HT1080 (cell line): ENCODE measurements around the gene NCDN. TPM values are rescaled to one million over a fixed set of nuclear protein-coding genes. Genes with fewer than 3 reads are reported as not detected.
A peak's percentile ranks its signal among the peaks of the same experiment; 100 is the strongest.

Source experiments
- DNase-seq: peaks from one replicate; pipeline ENCODE4 v3.0.0-alpha.2; 2015; ENCODE audit warnings: low read depth
- polyA plus RNA-seq, 2 experiments: library from polyadenylated mRNA; depleted of rRNA; stranded (reverse); fragments of >200 nt; gene quantifications; 2 replicates each; pipeline ENCODE4 v1.2.3, GENCODE V29; 2015
- total RNA-seq: library from RNA; depleted of rRNA; stranded (reverse); fragments of >200 nt; shearing (Covaris generic); gene quantifications from 2 replicates; pipeline ENCODE4 v1.2.3, GENCODE V29; 2014; rRNA removed

NCDN gene, protein sequence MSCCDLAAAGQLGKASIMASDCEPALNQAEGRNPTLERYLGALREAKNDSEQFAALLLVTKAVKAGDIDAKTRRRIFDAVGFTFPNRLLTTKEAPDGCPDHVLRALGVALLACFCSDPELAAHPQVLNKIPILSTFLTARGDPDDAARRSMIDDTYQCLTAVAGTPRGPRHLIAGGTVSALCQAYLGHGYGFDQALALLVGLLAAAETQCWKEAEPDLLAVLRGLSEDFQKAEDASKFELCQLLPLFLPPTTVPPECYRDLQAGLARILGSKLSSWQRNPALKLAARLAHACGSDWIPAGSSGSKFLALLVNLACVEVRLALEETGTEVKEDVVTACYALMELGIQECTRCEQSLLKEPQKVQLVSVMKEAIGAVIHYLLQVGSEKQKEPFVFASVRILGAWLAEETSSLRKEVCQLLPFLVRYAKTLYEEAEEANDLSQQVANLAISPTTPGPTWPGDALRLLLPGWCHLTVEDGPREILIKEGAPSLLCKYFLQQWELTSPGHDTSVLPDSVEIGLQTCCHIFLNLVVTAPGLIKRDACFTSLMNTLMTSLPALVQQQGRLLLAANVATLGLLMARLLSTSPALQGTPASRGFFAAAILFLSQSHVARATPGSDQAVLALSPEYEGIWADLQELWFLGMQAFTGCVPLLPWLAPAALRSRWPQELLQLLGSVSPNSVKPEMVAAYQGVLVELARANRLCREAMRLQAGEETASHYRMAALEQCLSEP
- total RNA-seq = 49.9 and 57.6 TPM in 2 replicates
- 40.2 and 46.8 TPM in 2 replicates for polyA plus RNA-seq (2015; cell fraction: cytosol; rRNA removed)
- polyA plus RNA-seq (2015; cell fraction: nucleus; rRNA removed) = 79.5 and 89.7 TPM in 2 replicates

GRCh38 chr1:35557611-35558373 lies at the start of gene NCDN:
TSS of gene NCDN (plus strand) at chr1:35557799. CDS start at chr1:35558191, 392 bp downstream.
- peak; percentile 96 for DNase-seq

GRCh38 chr1:35507947-35508346 lies 49.7 kb upstream of the NCDN start:
- DNase-seq = no peak

DNA sequence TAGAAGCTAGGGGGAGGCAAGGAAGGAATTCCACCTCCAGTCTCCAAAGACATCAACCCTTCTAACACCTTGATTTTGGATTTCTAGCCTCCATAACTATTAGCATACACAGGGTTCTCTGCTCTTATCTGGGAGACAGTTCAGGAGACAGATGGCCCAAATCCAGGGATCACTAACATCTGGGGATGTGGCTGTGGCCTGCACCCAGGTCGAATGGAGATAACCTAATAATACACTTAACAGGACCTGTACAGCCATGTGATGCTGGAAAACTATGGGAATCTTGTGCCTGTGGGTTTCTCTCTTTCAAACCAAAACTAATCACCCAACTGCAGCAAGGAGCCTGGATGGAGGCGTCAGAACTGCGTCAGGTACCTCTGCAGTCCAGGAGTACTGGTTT lies 48.0 kb upstream of the NCDN start:
- no peak for DNase-seq

GRCh38 chr1:35511305-35511704 lies 46.3 kb upstream of the NCDN start:
- no peak for DNase-seq

DNA sequence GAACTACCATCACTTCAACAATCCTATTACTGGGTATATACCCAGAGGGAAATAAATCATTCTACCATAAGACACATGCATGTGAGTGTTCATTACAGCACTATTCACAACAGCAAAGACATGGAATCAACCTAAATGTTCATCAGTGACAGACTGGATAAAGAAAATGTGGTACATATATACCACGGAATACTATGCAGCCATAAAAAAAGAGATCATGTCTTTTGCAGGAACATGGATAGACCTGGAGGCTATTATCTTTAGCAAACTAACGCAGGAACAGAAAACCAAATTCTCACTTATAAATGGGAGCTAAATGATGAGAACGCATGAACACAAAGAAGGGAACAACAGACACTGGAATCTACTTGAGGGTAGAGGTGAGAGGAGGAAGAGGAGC lies 39.4 kb upstream of the NCDN start:
- no peak for DNase-seq

DNA sequence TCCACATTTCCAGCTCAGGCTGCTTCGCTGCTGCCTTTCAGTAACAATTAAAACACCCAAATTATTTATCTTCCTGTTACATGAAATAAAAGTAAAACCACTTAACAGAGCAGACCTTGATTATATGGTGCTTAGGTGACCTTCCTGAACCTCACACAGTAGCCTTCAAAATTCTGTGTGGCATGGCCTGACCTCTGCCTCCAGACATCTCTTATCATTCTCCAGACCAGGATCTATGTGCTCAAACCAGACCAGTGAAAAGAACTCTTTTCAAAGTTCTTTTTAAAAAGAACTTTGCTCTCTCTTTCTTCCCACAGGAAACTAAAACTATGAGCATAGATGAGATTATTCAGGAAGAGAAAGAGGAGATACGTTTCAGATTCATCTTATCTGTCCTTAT lies 38.2 kb upstream of the NCDN start:
- DNase-seq = no peak

DNA sequence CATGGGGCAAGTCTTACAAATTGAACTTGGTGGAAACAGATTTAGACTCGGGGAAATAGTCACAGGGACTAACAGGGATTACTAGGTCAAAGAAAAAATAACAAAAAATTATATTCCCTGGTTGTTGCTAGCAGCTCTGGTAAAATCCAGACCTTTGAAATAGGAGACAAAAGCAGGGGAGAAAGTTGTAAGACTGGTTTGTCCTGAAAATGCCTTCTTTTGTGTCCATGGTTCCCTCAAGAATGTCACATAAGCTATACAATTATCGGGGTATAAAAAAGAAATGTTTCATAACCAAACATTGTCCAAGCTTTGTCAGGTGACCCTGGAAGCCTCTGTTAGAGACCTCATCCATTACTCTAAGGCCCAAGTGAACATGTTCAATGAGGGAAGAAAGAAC lies 33.5 kb upstream of the NCDN start:
- no peak for DNase-seq

DNA sequence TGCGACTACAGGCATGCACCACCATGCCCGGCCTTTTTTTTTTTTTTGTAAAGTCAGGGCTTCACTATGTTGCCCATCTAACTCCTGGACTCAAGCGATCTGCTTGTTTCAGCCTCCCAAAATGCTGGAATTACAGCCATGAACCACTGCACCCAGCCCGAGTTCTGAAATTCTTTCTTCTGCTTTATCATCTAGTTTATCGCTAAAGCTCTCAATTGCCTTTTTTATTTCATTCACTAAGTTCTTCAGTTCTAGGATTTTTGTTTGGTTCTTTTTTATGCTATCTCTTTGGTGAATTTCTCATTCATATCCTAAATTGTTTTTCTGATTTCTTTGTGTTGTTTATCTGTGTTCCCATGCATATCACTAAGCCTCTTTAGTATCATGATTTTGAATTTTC lies 27.4 kb upstream of the NCDN start:
- DNase-seq = no peak

DNA sequence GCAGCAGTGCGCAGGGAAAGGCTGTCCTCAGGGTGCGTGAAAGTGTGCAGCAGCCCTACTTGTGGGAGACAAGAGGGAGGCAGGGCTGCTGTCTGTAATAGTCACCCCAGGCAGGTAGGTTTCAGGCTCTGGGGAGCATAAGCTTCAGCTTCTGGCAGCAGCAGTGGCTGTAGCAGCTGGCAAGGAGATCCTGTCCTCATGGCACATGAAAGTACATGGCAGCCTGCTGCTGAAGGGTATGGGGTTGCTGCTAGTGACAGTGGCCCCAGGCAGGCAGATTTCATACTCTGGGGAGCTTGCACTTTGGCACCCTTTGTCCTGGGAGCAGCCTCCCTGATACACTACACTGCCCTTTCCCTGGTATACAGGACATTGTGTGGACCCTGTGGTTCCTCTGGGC lies 26.7 kb upstream of the NCDN start:
- no peak for DNase-seq

- DNase-seq = no peak
Measured at GRCh38 chr1:35531368-35531767, 26.2 kb upstream of the NCDN start.

DNA sequence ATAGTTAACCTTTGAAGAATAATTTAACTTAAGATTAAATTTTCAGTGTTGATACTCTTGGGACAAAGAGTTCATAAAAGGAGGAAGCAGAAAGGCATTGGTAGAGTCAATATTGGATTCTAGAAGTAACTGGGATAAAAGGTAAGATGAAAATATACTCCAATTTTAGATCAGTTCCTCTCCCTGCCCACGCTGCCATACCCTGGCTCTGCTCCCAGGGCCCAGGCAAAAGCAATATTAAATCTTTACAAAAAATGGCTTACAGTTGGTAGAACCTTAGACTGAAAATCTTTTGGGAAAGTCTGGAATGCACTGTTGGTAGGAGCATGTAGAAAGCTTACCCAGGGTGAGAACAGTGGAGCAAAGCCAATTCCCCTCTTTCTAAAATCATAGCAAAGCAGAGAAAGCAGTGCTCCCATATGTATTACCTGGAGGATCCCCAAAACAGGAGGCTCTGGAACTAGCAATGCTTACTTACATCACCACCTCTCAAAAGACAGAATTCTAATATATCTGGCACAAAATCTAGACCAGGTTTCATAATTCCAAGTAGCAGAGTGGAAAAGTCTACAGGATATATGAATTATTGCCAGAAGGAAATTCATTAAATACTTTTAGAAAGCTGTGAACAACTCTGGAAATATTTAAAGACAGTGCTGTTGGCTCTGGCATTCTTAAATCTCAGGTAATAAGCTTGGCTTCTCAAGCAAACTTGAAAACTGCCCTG lies 24.9 kb upstream of the NCDN start:
- DNase-seq = no peak

DNA sequence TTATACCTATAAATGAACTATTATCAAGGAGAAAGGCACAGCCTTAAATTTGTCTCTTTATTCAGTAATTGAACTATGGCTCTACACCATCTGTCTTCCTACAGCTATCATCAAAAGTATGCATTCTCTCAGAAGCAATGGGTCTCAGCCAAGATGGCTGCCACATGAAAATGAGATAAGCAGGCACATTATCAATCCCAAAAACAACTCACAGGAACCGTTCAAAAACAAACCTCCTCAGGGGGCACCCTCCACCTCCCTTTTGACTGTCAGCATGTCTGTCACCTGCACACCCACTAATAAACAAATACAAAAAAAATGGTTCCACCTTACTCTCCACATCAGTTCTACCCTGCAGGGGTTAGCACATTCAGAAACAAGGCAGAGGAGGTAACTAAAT lies 24.0 kb upstream of the NCDN start:
- DNase-seq = no peak

DNA sequence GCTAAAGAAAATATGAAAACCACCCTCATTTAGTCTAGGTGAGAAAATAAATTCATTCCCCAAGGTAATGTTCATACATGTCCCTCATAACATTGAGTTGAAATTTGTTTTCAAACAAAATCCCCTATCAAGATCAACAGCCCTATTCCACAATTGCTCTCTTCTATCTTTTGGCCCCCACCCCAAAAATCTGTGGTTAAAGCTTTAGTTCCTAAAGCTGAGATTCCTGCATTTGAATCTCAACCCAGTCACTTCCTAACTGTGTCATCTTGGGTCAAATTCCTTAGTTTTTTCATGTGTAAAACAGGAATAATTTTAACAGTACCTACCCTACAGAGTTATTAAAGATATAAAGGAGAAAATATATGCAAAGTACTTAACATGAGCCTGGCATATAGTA lies 22.4 kb upstream of the NCDN start:
- no peak for DNase-seq

DNA sequence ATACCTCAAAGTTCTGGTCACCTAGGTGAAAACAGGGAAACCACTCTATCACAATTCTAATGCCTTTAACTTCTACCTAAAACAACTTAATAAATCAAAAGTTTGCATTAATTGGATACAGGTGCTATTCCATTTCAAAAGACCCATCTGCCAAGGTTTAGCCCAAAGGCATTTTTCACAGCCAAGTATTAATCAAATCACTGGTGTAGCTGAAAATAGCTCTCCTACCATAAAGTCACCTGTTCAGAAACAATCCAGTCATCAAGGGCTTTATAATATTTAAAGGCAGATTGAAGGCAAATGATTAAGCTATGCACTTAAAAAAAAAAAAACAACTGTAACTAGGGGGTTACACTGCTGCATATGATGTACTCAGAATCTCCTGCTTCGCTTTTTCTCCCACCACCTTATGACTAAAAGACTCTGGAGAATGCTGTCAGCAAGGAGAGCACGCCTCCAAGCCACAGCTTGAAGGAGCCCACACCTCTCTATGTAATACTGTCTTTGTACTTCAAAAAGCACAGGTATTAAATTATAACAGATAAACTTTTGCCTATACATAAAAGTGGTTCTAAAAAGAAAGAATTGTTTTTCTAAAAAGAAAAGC lies 20.9 kb upstream of the NCDN start:
- DNase-seq = no peak

- no peak for DNase-seq
Measured at GRCh38 chr1:35537806-35538205, 19.8 kb upstream of the NCDN start.

GRCh38 chr1:35539073-35539823 lies 18.4 kb upstream of the NCDN start:
- no peak for DNase-seq

DNA sequence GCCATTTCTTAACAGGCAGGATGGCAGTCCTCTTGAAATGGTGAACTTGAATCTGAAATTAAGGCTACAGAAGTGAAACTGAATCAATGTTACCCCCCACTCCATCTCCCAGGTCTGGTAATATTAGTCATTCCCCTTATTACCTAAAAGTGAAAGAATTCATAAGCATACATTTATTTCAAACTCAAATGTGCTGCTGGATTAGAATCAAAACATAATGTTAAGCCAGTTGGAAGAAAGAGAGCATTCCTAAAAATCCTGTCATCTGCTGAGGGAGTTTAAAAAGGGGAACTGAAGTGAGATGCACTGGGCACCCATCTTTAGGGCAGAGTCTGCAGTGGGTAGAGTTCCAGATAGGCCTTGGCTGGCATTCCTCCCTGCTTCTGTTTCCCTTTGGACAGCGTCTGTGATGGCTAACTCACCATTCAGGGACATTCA lies 17.8 kb upstream of the NCDN start:
- no peak for DNase-seq

DNA sequence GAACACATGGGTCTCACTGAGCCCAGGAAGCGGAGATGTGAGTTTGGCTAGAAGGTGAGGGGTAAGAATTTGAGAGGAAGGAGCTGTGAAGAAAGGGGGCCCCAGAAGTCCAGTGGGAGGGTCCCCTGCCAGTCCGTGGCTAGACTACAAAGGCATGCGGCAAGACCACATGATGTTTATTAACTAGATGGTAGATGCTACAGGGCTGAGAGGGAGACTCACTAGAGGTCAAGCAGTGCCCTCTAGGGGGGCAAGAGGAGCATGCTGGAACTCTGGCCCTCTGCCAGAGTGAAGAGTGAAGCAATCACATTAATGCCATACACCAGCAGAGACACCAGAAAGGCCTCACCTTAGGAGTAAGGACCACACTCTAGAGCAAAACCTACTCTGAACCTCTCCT lies 12.6 kb upstream of the NCDN start:
- DNase-seq = peak; percentile 34

DNA sequence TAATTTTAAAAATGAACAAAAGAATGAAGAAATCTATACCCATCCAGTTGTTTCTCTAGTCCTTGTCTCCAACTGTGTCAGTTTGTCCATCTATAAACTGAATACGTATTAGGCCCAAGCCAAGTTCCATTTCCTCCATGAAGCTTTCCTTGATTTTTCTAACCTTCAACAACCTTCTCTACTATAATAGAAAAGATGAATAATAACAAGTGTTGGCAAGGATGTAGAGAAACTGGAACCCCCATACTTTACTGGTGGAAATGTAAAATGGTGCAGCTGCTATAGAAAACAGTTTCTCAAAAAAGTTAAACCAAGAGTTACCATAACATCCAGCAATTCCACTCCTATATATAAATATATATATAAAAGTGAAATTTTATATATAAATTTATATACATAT lies 11.0 kb upstream of the NCDN start:
- DNase-seq = no peak

DNA sequence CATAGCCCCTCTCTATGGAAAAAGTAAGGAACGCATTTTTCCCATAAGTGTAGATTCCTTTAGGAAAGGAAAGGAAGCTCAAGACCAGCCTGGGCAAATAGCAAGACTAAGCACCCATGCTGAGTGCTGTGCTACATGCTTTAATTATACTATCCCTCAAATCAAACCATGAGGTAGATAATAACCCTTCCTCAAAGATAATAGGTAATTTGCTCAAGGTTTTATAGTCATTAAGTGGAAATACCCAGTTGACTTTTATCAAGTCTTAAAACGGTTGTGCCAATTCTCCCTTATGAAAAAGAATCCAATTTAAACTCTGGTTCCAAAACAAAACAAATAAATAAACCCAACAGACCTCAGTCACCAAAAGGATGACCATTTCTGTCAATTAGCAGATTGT lies 3.7 kb upstream of the NCDN start:
- no peak for DNase-seq
